NCI-H1436 (cell line): ENCODE results near the gene IL27RA.
"Not testable (repeated sequence)": the region's sequence is repeated elsewhere in the genome, so short reads cannot be mapped to it uniquely, and the experiment has no call there.

Source experiments
- DNase-seq: peaks from one replicate; lab custom pipeline; 2025; lab: John Stamatoyannopoulos, UW

IL27RA gene

GRCh38 chr19:13999085-13999484, 32.5 kb upstream of the IL27RA start:
- DNase-seq, result no peak

GRCh38 chr19:14000691-14001375, 30.7 kb upstream of the IL27RA start:
- DNase-seq, result no peak

GRCh38 chr19:14002571-14003250, 28.9 kb upstream of the IL27RA start:
- DNase-seq, result no peak

GRCh38 chr19:14003251-14004055, 28.1 kb upstream of the IL27RA start:
- DNase-seq, result no peak

GRCh38 chr19:14004619-14005348, 26.8 kb upstream of the IL27RA start:
- no peak for DNase-seq

GRCh38 chr19:14005349-14006084, 26.0 kb upstream of the IL27RA start:
- DNase-seq, result peak; percentile 87

- DNase-seq, result peak; percentile 99
These were observed 25.3 kb upstream of the IL27RA start, which contains the start of gene RFX1 for GRCh38 chr19:14006085-14006765. TSS of gene RFX1 (minus strand) at chr19:14006320. CDS start at chr19:13993843, 12,477 bp downstream.

GRCh38 chr19:14006766-14007562, 24.6 kb upstream of the IL27RA start:
- DNase-seq, result peak; percentile 93

- DNase-seq, result no peak
These were observed 19.1 kb upstream of the IL27RA start for GRCh38 chr19:14012378-14012915.

- DNase-seq, result no peak
These were observed 16.0 kb upstream of the IL27RA start for GRCh38 chr19:14015524-14016035.

GRCh38 chr19:14019100-14019499, 12.5 kb upstream of the IL27RA start:
- DNase-seq, result no peak

- not testable (repeated sequence) for DNase-seq
These were observed 11.8 kb upstream of the IL27RA start for GRCh38 chr19:14019739-14020138.

- no peak for DNase-seq
These were observed 10.1 kb upstream of the IL27RA start for GRCh38 chr19:14021474-14021873.

- DNase-seq, result no peak
These were observed 9.1 kb upstream of the IL27RA start for GRCh38 chr19:14022469-14022868.

- no peak for DNase-seq
These were observed 7.9 kb upstream of the IL27RA start for GRCh38 chr19:14023404-14024235.

GRCh38 chr19:14026652-14027192, 4.8 kb upstream of the IL27RA start:
- DNase-seq, result not testable (repeated sequence)

- no peak for DNase-seq
These were observed 3.6 kb upstream of the IL27RA start, which contains the start of gene RLN3 for GRCh38 chr19:14027856-14028450. TSS of gene RLN3 (plus strand) at chr19:14028148. CDS start at chr19:14028205, 57 bp downstream.

GRCh38 chr19:14028901-14029300, 2.7 kb upstream of the IL27RA start:
- DNase-seq, result no peak
